GM13977 (cell line): ENCODE measurements around the gene PKD1L1.

Experiments used
- DNase-seq: peaks from one replicate; pipeline ENCODE4 v3.0.0; 2012; ENCODE audit warnings: low spot score
- CTCF ChIP-seq: IDR thresholded peaks from 2 replicates; pipeline ENCODE4 v1.5.1; 2012; ENCODE audit warnings: mild to moderate bottlenecking, control low read depth; ENCODE audit not compliant: insufficient read depth; ENCODE audit errors: extremely low read depth, missing control alignments
- in situ Hi-C: fragments of 300-500 bp; cut with MboI; formaldehyde crosslinking; loops from one replicate; pipeline ENCODE4 v1.12.0; 2022; ENCODE audit warnings: low sequenced_read_pairs, low pct_unique_long_range_greater_than_20kb, mixed read lengths, inconsistent platforms; ENCODE audit not compliant: unreplicated experiment

PKD1L1 gene

GRCh38 chr7:47915616-47915976 lies 32.7 kb downstream of the PKD1L1 start:
- no peak for DNase-seq
- in situ Hi-C loops, result no loop called here
- TF ChIP-seq CTCF, result no peak

GRCh38 chr7:47914717-47915615 lies 33.3 kb downstream of the PKD1L1 start:
- no peak for DNase-seq
- in situ Hi-C loops, result no loop called here
- no peak for TF ChIP-seq CTCF

- DNase-seq, result no peak
- in situ Hi-C loops, result no loop called here
- no peak for TF ChIP-seq CTCF
Measured at GRCh38 chr7:47912332-47912731, 35.9 kb downstream of the PKD1L1 start.

- in situ Hi-C loops, result no loop called here
- no peak for DNase-seq
- no peak for TF ChIP-seq CTCF
Measured at GRCh38 chr7:47908720-47909119, 39.5 kb downstream of the PKD1L1 start.

- in situ Hi-C loops, result no loop called here
- TF ChIP-seq CTCF, result no peak
- no peak for DNase-seq
Measured at GRCh38 chr7:47907981-47908616, 40.2 kb downstream of the PKD1L1 start.

GRCh38 chr7:47906883-47907282 lies 41.4 kb downstream of the PKD1L1 start:
- in situ Hi-C loops, result no loop called here
- DNase-seq, result no peak
- no peak for TF ChIP-seq CTCF
